HG03280 (cell line): ENCODE measurements around the gene GMIP.

Experiments used
- ATAC-seq: cut with Tn5 transposase; IDR thresholded peaks from one replicate; pipeline ENCODE4 v1.9.1; 2021; ENCODE audit warnings: mild to moderate bottlenecking, moderate library complexity; ENCODE audit not compliant: unreplicated experiment

The GMIP gene

GRCh38 chr19:19637186-19637522 lies 6.3 kb downstream of the GMIP start:
- no peak for ATAC-seq

- no peak for ATAC-seq
These were observed 6.8 kb downstream of the GMIP start for GRCh38 chr19:19636573-19637185.

- no peak for ATAC-seq
These were observed 8.1 kb downstream of the GMIP start for GRCh38 chr19:19635313-19635702.

- ATAC-seq, result no peak
These were observed 8.7 kb downstream of the GMIP start for GRCh38 chr19:19634516-19635312.

GRCh38 chr19:19633711-19634515 lies 9.5 kb downstream of the GMIP start:
- ATAC-seq, result no peak

GRCh38 chr19:19632661-19633060 lies 10.8 kb downstream of the GMIP start:
- no peak for ATAC-seq

GRCh38 chr19:19631346-19631745 lies 12.1 kb downstream of the GMIP start:
- no peak for ATAC-seq

- no peak for ATAC-seq
These were observed 13.0 kb downstream of the GMIP start for GRCh38 chr19:19630426-19630825.

- ATAC-seq, result no peak
These were observed 13.4 kb downstream of the GMIP start for GRCh38 chr19:19630062-19630414.

- ATAC-seq, result peak; percentile 6
These were observed 14.8 kb downstream of the GMIP start for GRCh38 chr19:19628501-19629134.

- peak; percentile 68 for ATAC-seq
These were observed 15.6 kb downstream of the GMIP start, which contains the start of gene LPAR2 for GRCh38 chr19:19627621-19628500. TSS of gene LPAR2 (minus strand) at chr19:19628220. CDS start at chr19:19627275, 945 bp downstream.

GRCh38 chr19:19626516-19627472 lies 16.7 kb downstream of the GMIP start:
- no peak for ATAC-seq

- ATAC-seq, result no peak
These were observed 19.4 kb downstream of the GMIP start for GRCh38 chr19:19624032-19624570.

GRCh38 chr19:19623383-19623782 lies 20.1 kb downstream of the GMIP start:
- ATAC-seq, result no peak

GRCh38 chr19:19619849-19620210 lies 23.6 kb downstream of the GMIP start:
- no peak for ATAC-seq

- no peak for ATAC-seq
These were observed 24.1 kb downstream of the GMIP start for GRCh38 chr19:19619181-19619848.

- peak; percentile 95 for ATAC-seq
These were observed 25.0 kb downstream of the GMIP start, which contains the start of gene PBX4 for GRCh38 chr19:19618219-19619051. TSS of gene PBX4 (minus strand) at chr19:19618687. CDS start at chr19:19618629, 58 bp downstream.
